CD4-positive, alpha-beta memory T cell (primary cell): ENCODE measurements around the gene DLG4. TPM values are rescaled to one million over a fixed set of nuclear protein-coding genes. Genes with fewer than 3 reads are reported as not detected.
A peak's percentile ranks its signal among the peaks of the same experiment; 100 is the strongest.

ENCODE experiments used
- CTCF ChIA-PET: fragments of 350-600 bp; sonication (Branson Sonifier 250); formaldehyde crosslinking; loops from one replicate; lab custom pipeline; 2021; ENCODE audit warnings: inconsistent platforms; ENCODE audit not compliant: partially characterized antibody; lab: Charles Lee
- POLR2A ChIA-PET: fragments of 350-600 bp; sonication (Branson Sonifier 250); formaldehyde crosslinking; loops from one replicate; lab custom pipeline; 2021; ENCODE audit not compliant: partially characterized antibody; lab: Charles Lee
- DNase-seq, 5 donors: peaks; one replicate each; pipeline versions ENCODE4 v3.0.0 to v3.0.0-alpha.2; 2020 to 2022; ENCODE audit warnings: mixed read lengths in 1 of 5
- H3K27ac ChIP-seq: one replicate; pipeline ENCODE4 v1.7.0; 2013; ENCODE audit warnings: low read depth, low read length
- H3K27me3 ChIP-seq: 2 replicates; pipeline ENCODE4 v1.7.0; 2013; ENCODE audit warnings: mild to moderate bottlenecking, low read length, moderate library complexity; ENCODE audit not compliant: insufficient read depth
- H3K36me3 ChIP-seq: 2 replicates; pipeline ENCODE4 v1.7.0; 2013; ENCODE audit warnings: mild to moderate bottlenecking, low read length, moderate library complexity; ENCODE audit not compliant: insufficient read depth
- H3K4me1 ChIP-seq: 2 replicates; pipeline ENCODE4 v1.7.0; 2013; ENCODE audit warnings: mild to moderate bottlenecking, low read length, moderate library complexity; ENCODE audit not compliant: insufficient read depth
- H3K4me3 ChIP-seq, 2 donors: one replicate each; pipeline ENCODE4 v1.7.0; 2013; ENCODE audit warnings: low read length in 2 of 2, mild to moderate bottlenecking in 1 of 2
- H3K9me3 ChIP-seq, 2 donors: one replicate each; pipeline ENCODE4 v1.7.0; 2013; ENCODE audit warnings: low read length in 2 of 2, control low read depth in 1 of 2; ENCODE audit not compliant: control insufficient read depth in 1 of 2
- H3K27ac Mint-ChIP-seq, 7 donors: one replicate each; pipeline ENCODE4 v1.8.0; 2020 to 2021; ENCODE audit warnings: mixed read lengths in 7 of 7, mild to moderate bottlenecking in 6 of 7, inconsistent platforms in 3 of 7, moderate library complexity in 3 of 7
- H3K27me3 Mint-ChIP-seq, 2 donors: one replicate each; pipeline ENCODE4 v1.8.0; 2020 to 2021; ENCODE audit warnings: mixed read lengths in 2 of 2
- H3K36me3 Mint-ChIP-seq, 2 donors: one replicate each; pipeline ENCODE4 v1.8.0; 2020 to 2021; ENCODE audit warnings: mixed read lengths in 2 of 2, inconsistent platforms in 1 of 2, mild to moderate bottlenecking in 1 of 2
- H3K4me1 Mint-ChIP-seq, 4 donors: one replicate each; pipeline ENCODE4 v1.8.0; 2020 to 2021; ENCODE audit warnings: mixed read lengths in 4 of 4, mild to moderate bottlenecking in 1 of 4
- H3K4me3 Mint-ChIP-seq, 8 donors: one replicate each; pipeline ENCODE4 v1.8.0; 2020 to 2021; ENCODE audit warnings: mixed read lengths in 8 of 8, mild to moderate bottlenecking in 7 of 8, moderate library complexity in 6 of 8, inconsistent platforms in 3 of 8
- H3K9me3 Mint-ChIP-seq, 8 donors: one replicate each; pipeline ENCODE4 v1.8.0; 2020 to 2021; ENCODE audit warnings: mixed read lengths in 8 of 8, mild to moderate bottlenecking in 5 of 8, inconsistent platforms in 3 of 8, moderate library complexity in 1 of 8
- intact Hi-C: fragments of 100-400 bp; cut with micrococcal nuclease; formaldehyde crosslinking; loops from one replicate; pipeline ENCODE4 v1.15.1; 2023
- polyA plus RNA-seq, 2 donors: library from polyadenylated mRNA; unstranded; fragments of 300-500 nt; fragmentation: Illumina TruSeq; gene quantifications; one replicate each; pipeline ENCODE4 v1.2.3, GENCODE V29; 2021
- total RNA-seq, 2 experiments: library from RNA; stranded (reverse); gene quantifications; one replicate each; pipeline ENCODE4 v1.2.3, GENCODE V29; 2021

Gene DLG4
- total and polyA plus RNA-seq, 4 experiments from 2014 or later = 0.44 to 7.6 (median 3.9) TPM

DNA sequence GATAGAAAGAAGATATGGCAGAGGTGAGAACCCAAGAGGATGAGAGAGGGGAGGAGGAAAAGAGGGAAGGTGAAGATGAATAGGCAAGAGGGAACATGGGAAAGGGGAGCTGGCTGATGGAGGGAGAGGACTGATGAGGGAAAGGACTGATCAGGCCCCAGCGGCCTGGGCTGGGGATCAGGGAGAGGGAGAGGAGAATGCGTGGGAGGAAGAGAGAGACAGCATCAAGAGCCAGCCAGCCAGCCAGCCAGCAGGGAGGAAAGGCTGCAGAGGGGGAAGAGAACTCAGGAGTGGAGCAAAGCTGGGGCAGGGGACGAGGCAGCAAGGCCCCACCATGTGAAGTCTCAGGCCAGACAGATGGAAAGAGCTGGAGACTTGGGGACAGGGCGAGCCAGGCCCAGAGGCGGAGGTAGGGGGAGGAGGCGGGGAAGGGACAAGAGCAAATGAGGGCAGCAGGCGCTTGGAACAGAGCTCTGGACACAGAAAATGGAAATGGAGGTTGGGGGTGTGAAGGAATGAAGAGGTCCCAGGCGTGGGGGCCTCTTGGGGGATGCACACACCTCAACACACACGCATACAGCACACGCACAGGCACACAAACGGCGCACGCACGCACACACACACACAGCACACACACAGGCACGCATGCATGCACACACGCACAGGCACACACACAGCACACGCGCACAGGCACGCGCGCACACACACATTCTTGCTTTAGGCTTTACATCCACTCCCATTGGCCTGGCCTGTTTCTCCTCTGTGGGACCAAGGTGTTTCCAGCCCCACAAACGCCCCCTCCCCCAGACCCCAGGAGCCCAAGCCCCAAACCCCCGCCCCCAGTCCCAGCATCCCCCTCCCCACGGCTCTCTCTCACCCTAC is 12.3 kb downstream of the DLG4 start:
- Histone ChIP-seq H3K27ac (no peak overlapping the region), H3K4me1 (peaks cover 21% of the 10 kb centered on the region), H3K9me3 (no peaks in the 10 kb centered on the region), H3K36me3 (no peaks in the 10 kb centered on the region), H3K27me3 (no peaks in the 10 kb centered on the region), H3K4me3 (no peak overlapping the region)
- peak overlapping the region in 1 of 8 donors; percentile 45 for H3K4me3 Mint-ChIP-seq
- peaks cover 0 to 10% of the 10 kb centered on the region in 2 donors for H3K27me3 Mint-ChIP-seq
- H3K9me3 Mint-ChIP-seq = peaks cover 0 to 3% (median 0%) of the 10 kb centered on the region in 8 donors
- peak overlapping the region; percentile 92 to 100 (median 100) for H3K27ac Mint-ChIP-seq
- H3K4me1 Mint-ChIP-seq = peaks cover 16 to 44% (median 29%) of the 10 kb centered on the region in 4 donors
- H3K36me3 Mint-ChIP-seq = no peaks in the 10 kb centered on the region
- intact Hi-C loops = no loop called here
- DNase-seq = peak in 1 of 5 donors; percentile 29
- ChIA-PET POLR2A (interaction anchor here (0.6 to 1.4 kb wide), 4 partner anchors 12 to 171 kb away, joined by 3 to 5 read pairs (median 4); partner anchors contain the start of genes DLG4, DVL2 and SLC16A13), CTCF (interaction anchor here (1.2 kb wide), 1 partner anchor 27 kb away, joined by 3 read pairs; the partner anchor contains the start of gene DVL2)

DNA sequence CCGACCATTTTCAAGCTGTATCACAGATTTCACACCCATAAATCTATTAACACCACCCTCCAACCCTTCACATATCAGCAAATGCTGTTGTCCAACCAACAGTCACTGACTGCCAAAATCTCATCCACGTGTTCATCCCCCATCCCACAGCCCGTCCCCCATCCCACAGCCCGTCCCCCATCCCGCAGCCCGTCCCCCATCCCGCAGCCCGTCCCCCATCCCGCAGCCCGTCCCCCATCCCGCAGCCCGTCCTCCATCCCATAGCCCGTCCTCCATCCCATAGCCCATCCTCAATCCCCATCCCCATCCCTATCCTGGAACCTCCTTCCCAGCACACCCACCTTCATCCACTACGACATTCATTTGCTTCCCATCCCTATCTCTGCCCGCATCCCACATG is 14.1 kb downstream of the DLG4 start:
- Mint-ChIP-seq H3K27me3 (peaks cover 0 to 3% of the 10 kb centered on the region in 2 donors), H3K9me3 (peaks cover 0 to 3% (median 0%) of the 10 kb centered on the region in 8 donors), H3K36me3 (no peaks in the 10 kb centered on the region), H3K4me3 (peak overlapping the region; percentile 78 to 92 (median 89)), H3K4me1 (peaks cover 15 to 38% (median 28%) of the 10 kb centered on the region in 4 donors), H3K27ac (peak overlapping the region; percentile 92 to 100 (median 100))
- ChIA-PET POLR2A (interaction anchor here (0.7 to 2.9 kb wide), 7 partner anchors 9 to 379 kb away, joined by 3 to 13 read pairs (median 4); partner anchors contain the start of genes ACADVL, DLG4, GABARAP and PHF23), CTCF (no interaction called here)
- DNase-seq = peak in 1 of 5 donors; percentile 45
- intact Hi-C loops = loop anchor here (1.0 kb wide), 2 partner anchors 9 to 34 kb away; partner anchors contain the start of gene PHF23
- Histone ChIP-seq H3K36me3 (no peaks in the 10 kb centered on the region), H3K9me3 (no peaks in the 10 kb centered on the region), H3K27me3 (no peaks in the 10 kb centered on the region), H3K4me1 (peaks cover 21% of the 10 kb centered on the region), H3K4me3 (peak overlapping the region in 1 of 2 donors; percentile 51), H3K27ac (peak overlapping the region; percentile 92)

DNA sequence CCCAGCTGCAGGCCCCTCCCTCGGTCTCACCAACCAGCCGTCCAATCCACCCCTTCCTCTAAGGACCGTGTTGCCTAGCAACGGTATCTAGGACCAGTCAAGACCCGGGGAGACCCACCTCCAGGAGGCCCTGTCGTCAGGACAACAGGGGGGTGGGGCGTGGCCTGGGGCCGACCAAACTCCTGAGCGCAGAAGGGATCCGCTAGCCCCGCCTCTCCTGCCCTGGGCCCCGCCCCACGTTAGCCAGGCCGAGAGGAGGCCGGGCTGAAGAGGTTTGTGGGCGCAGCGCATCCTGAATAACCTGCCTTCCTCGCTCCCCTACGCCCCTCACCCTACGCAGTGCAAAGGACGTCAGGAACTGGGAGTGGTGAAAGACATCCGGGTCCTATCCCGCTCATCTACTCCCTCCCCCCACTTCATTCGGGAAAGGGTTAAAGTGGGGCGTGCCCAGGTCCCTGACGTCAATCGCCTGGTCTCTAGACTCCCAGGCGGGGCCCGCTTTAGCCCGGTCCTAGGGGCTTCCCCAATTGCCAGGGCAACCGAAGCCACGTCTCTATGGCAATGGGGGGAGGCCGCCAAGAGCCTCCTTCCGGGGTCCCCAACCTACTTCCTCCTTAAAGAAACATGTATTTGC is 14.7 kb downstream of the DLG4 start:
- peak overlapping the region; percentile 19 to 71 for H3K4me3 ChIP-seq
- DNase-seq = peak; percentile 97 to 99 (median 97)
- peaks cover 21% of the 10 kb centered on the region for H3K4me1 ChIP-seq
- no peaks in the 10 kb centered on the region for H3K36me3 Mint-ChIP-seq
- peak overlapping the region; percentile 92 for H3K27ac ChIP-seq
- ChIA-PET POLR2A (interaction anchor here (0.7 to 2.9 kb wide), 8 partner anchors 9 to 379 kb away, joined by 3 to 13 read pairs (median 4); partner anchors contain the start of genes ACADVL, DLG4, GABARAP and PHF23), CTCF (no interaction called here)
- H3K27me3 ChIP-seq = no peaks in the 10 kb centered on the region
- H3K4me1 Mint-ChIP-seq = peaks cover 15 to 38% (median 28%) of the 10 kb centered on the region in 4 donors
- no peaks in the 10 kb centered on the region for H3K9me3 ChIP-seq
- intact Hi-C loops = loop anchor here (1.0 kb wide), 2 partner anchors 9 to 34 kb away; partner anchors contain the start of gene PHF23
- H3K27ac Mint-ChIP-seq = peak overlapping the region; percentile 92 to 100 (median 100)
- H3K9me3 Mint-ChIP-seq = peaks cover 0 to 3% (median 0%) of the 10 kb centered on the region in 8 donors
- no peaks in the 10 kb centered on the region for H3K36me3 ChIP-seq
- no peaks in the 10 kb centered on the region for H3K27me3 Mint-ChIP-seq
- peak overlapping the region; percentile 78 to 92 (median 89) for H3K4me3 Mint-ChIP-seq

DNA sequence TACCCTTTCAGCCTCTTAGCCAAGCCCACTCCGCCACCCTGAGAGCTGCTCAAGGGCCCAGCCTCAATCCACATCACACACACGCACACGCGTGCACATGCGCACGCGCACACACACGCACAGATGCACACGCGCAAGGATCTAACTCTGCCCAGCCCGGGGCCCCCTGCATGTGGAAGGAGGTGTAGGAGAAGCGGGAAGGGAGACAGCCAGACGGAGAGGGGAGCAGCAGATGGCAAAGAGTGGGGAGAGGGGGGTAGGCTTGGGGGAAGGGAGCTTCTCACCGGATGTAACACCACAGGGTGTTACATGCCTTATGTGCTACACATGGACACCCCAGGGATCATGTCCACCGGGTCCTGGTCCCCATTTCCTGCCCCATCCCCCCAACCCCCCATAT is 15.3 kb downstream of the DLG4 start:
- peaks cover 15 to 38% (median 28%) of the 10 kb centered on the region in 4 donors for H3K4me1 Mint-ChIP-seq
- peaks cover 21% of the 10 kb centered on the region for H3K4me1 ChIP-seq
- H3K27me3 Mint-ChIP-seq = no peaks in the 10 kb centered on the region
- H3K27ac ChIP-seq = peak overlapping the region; percentile 92
- H3K27me3 ChIP-seq = no peaks in the 10 kb centered on the region
- H3K27ac Mint-ChIP-seq = peak overlapping the region; percentile 92 to 100 (median 100)
- peak overlapping the region; percentile 78 to 92 (median 89) for H3K4me3 Mint-ChIP-seq
- peaks cover 0 to 3% (median 0%) of the 10 kb centered on the region in 8 donors for H3K9me3 Mint-ChIP-seq
- no peaks in the 10 kb centered on the region for H3K9me3 ChIP-seq
- POLR2A ChIA-PET = interaction anchor here (0.8 to 2.9 kb wide), 6 partner anchors 16 to 380 kb away, joined by 3 to 13 read pairs (median 5); partner anchors contain the start of genes ACADVL, DLG4, GABARAP and PHF23
- intact Hi-C loops = no loop called here
- H3K4me3 ChIP-seq = peak overlapping the region; percentile 19 to 71
- DNase-seq = no peak
- H3K36me3 Mint-ChIP-seq = no peaks in the 10 kb centered on the region
- H3K36me3 ChIP-seq = no peaks in the 10 kb centered on the region
- CTCF ChIA-PET = no interaction called here

DNA sequence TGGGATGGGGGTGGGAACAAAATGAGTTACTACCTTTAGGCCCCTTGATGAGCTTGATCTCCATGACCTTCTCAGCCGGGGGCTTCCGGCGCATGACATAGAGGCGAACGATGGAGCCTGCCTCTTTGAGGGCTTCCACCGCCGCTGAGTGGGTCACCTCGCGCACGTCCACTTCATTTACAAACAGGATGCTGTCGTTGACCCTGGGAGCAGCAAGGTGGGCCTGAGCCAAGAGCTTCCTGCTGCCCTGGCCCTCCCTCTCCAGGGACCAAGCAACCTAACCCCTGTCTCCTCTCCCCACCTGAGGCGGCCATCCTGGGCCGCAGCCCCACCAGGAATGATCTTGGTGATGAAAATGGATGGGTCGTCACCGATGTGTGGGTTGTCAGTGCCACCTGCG is 16.2 kb downstream of the DLG4 start:
- Histone ChIP-seq H3K27ac (peak overlapping the region; percentile 92), H3K4me1 (peaks cover 21% of the 10 kb centered on the region), H3K27me3 (no peaks in the 10 kb centered on the region), H3K9me3 (no peaks in the 10 kb centered on the region), H3K36me3 (no peaks in the 10 kb centered on the region), H3K4me3 (no peak overlapping the region)
- peak in 1 of 5 donors; percentile 29 for DNase-seq
- ChIA-PET POLR2A (interaction anchor here (1.0 to 1.7 kb wide), 3 partner anchors 17 to 168 kb away, joined by 3 to 6 read pairs (median 3); partner anchors contain the start of gene SLC16A13), CTCF (no interaction called here)
- intact Hi-C loops = no loop called here
- Mint-ChIP-seq H3K9me3 (peaks cover 0 to 3% (median 0%) of the 10 kb centered on the region in 8 donors), H3K27ac (peak overlapping the region; percentile 88 to 100 (median 99)), H3K36me3 (no peaks in the 10 kb centered on the region), H3K4me3 (peak overlapping the region in 5 of 8 donors; percentile 8 to 88 (median 59)), H3K27me3 (no peaks in the 10 kb centered on the region), H3K4me1 (peaks cover 15 to 38% (median 28%) of the 10 kb centered on the region in 4 donors)

DNA sequence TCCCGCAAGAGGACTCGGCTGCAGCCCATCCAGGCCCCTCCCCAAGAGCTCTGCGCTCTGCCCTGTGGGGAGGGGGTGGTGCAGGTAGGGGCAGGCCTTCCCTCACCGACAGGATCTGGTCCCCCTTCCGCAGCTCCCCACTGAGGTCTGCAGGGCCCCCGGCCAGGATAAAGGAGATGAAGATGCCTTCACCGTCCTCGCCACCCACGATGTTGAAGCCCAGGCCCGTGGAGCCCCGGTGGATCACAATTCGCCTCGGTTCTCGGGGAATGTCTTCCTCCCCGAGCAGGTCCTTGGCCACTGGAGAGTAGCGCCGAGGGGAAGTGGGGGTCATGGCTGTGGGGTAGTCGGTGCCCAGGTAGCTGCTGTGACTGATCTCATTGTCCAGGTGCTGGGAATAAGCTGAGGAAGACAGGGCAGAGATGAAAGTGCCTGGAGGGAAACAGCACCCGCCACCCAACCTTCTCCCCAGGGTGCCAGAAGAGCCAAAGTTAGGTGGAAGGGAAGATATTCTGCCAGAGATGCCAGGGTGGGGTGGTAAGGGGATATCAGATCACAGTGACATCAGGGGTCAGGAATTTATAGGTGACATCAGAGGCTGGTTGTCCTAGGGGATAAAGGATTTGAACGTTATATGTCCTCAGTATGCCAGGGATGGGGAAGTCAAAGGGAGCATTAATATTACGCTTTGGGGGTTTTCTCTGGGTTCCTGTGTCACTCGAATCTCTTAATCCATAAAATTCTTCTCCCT is 22.8 kb downstream of the DLG4 start:
- no peaks in the 10 kb centered on the region for H3K4me1 ChIP-seq
- no peaks in the 10 kb centered on the region for H3K27me3 ChIP-seq
- no peak overlapping the region for H3K27ac ChIP-seq
- no peaks in the 10 kb centered on the region for H3K9me3 ChIP-seq
- CTCF ChIA-PET = no interaction called here
- H3K4me3 ChIP-seq = no peak overlapping the region
- H3K4me3 Mint-ChIP-seq = no peak overlapping the region
- no peaks in the 10 kb centered on the region for H3K4me1 Mint-ChIP-seq
- H3K36me3 ChIP-seq = no peaks in the 10 kb centered on the region
- no peak for DNase-seq
- intact Hi-C loops = no loop called here
- POLR2A ChIA-PET = no interaction called here
- no peak overlapping the region for H3K27ac Mint-ChIP-seq
- no peaks in the 10 kb centered on the region for H3K27me3 Mint-ChIP-seq
- peaks cover 4 to 7% of the 10 kb centered on the region in 2 donors for H3K36me3 Mint-ChIP-seq
- no peaks in the 10 kb centered on the region for H3K9me3 Mint-ChIP-seq
